Breast epithelium (tissue), 3 donors: ENCODE results near the gene HMHB1.

Experiments used
- CTCF ChIP-seq, 3 donors: fragments of 450-650 bp; IDR thresholded peaks; one replicate each; pipeline ENCODE4 v1.5.1; 2016 to 2017; ENCODE audit warnings: antibody characterized with exemption in 3 of 3, mild to moderate bottlenecking in 3 of 3, moderate library complexity in 3 of 3
- POLR2A ChIP-seq: fragments of 450-650 bp; IDR thresholded peaks from one replicate; pipeline ENCODE4 v1.6.1; 2016; ENCODE audit warnings: antibody characterized with exemption, mild to moderate bottlenecking, moderate library complexity
- POLR2AphosphoS5 ChIP-seq, 3 donors: sonication (generic); formaldehyde crosslinking; IDR thresholded peaks; one replicate each; pipeline ENCODE4 v1.6.1; 2017; ENCODE audit warnings: antibody characterized with exemption in 3 of 3

GRCh38 chr5:143800715-143801114 lies 11.2 kb upstream of the HMHB1 start:
- TF ChIP-seq CTCF (IDR thresholded peaks at IDR 0.05) (no peak), POLR2AphosphoS5 (IDR thresholded peaks at IDR 0.05) (no peak), POLR2A (no peak)
